T-helper 1 cell treated with Interleukin-12 subunit alpha and Interleukin-12 subunit beta and Interleukin-4 antibody, amounts not matched to agents 30 μg/mL and 1 μg/mL, for 36 hours (primary cell): ENCODE data around the gene TRAPPC14.
"Not testable (repeated sequence)": the region's sequence is repeated elsewhere in the genome, so short reads cannot be mapped to it uniquely, and the experiment has no call there.

ENCODE experiments used
- H3K27ac Mint-ChIP-seq: one replicate; pipeline ENCODE4 v1.8.0; 2021; ENCODE audit warnings: mild to moderate bottlenecking, mixed read lengths
- H3K27me3 Mint-ChIP-seq: one replicate; pipeline ENCODE4 v1.8.0; 2021; ENCODE audit warnings: low read depth, mixed read lengths
- H3K36me3 Mint-ChIP-seq: one replicate; pipeline ENCODE4 v1.8.0; 2021; ENCODE audit warnings: low read depth, mixed read lengths
- H3K4me1 Mint-ChIP-seq: one replicate; pipeline ENCODE4 v1.8.0; 2021; ENCODE audit warnings: low read depth, mixed read lengths
- H3K4me3 Mint-ChIP-seq: one replicate; pipeline ENCODE4 v1.8.0; 2021; ENCODE audit warnings: mild to moderate bottlenecking, moderate library complexity, mixed read lengths
- H3K9me3 Mint-ChIP-seq: one replicate; pipeline ENCODE4 v1.8.0; 2021; ENCODE audit warnings: mixed read lengths

The TRAPPC14 gene

GRCh38 chr7:100158229-100159098 is at the start of gene TRAPPC14:
Gene TRAPPC14 (minus strand): TSS chr7:100158723. CDS start chr7:100158499, 224 bp downstream.
- peak within 1 kb of the TSS; percentile 80 for H3K4me3 Mint-ChIP-seq
- H3K9me3 Mint-ChIP-seq, result no peaks in the 10 kb centered on the region

GRCh38 chr7:100204454-100204853 is 45.9 kb upstream of the TRAPPC14 start:
- Mint-ChIP-seq H3K36me3 (peaks cover 22% of the 10 kb centered on the region), H3K27ac (no peak overlapping the region), H3K4me3 (no peak overlapping the region), H3K27me3 (no peaks in the 10 kb centered on the region), H3K4me1 (peaks cover 25% of the 10 kb centered on the region), H3K9me3 (no peaks in the 10 kb centered on the region)

More at GRCh38 chr7:100158229-100159098, at the start of gene TRAPPC14:
- H3K4me1 Mint-ChIP-seq, result peaks cover 33% of the 10 kb centered on the region
- peak within 1 kb of the TSS; percentile 77 for H3K27ac Mint-ChIP-seq
- H3K27me3 Mint-ChIP-seq, result no peaks in the 10 kb centered on the region
- peaks cover 21% of the 10 kb centered on the region for H3K36me3 Mint-ChIP-seq

- Mint-ChIP-seq H3K27ac (no peak overlapping the region), H3K27me3 (no peaks in the 10 kb centered on the region), H3K9me3 (no peaks in the 10 kb centered on the region), H3K36me3 (peaks cover 20% of the 10 kb centered on the region), H3K4me3 (no peak overlapping the region), H3K4me1 (peaks cover 11% of the 10 kb centered on the region)
Measured at GRCh38 chr7:100200693-100201092, 42.2 kb upstream of the TRAPPC14 start.

- no peaks in the 10 kb centered on the region for H3K27me3 Mint-ChIP-seq
- no peak overlapping the region for H3K4me3 Mint-ChIP-seq
- no peaks in the 10 kb centered on the region for H3K9me3 Mint-ChIP-seq
- H3K36me3 Mint-ChIP-seq, result peaks cover 13% of the 10 kb centered on the region
- no peak overlapping the region for H3K27ac Mint-ChIP-seq
- H3K4me1 Mint-ChIP-seq, result peaks cover 10% of the 10 kb centered on the region
Measured at GRCh38 chr7:100198266-100198665, 39.7 kb upstream of the TRAPPC14 start.

GRCh38 chr7:100195901-100196322 is 37.4 kb upstream of the TRAPPC14 start:
- not testable (repeated sequence) for H3K36me3 Mint-ChIP-seq, H3K27me3 Mint-ChIP-seq, H3K9me3 Mint-ChIP-seq, H3K27ac Mint-ChIP-seq, H3K4me3 Mint-ChIP-seq
- peaks cover 14% of the 10 kb centered on the region for H3K4me1 Mint-ChIP-seq

- H3K4me1 Mint-ChIP-seq, result peaks cover 19% of the 10 kb centered on the region
Measured at GRCh38 chr7:100195222-100195621, 36.7 kb upstream of the TRAPPC14 start.

GRCh38 chr7:100192969-100193368 is 34.4 kb upstream of the TRAPPC14 start:
- H3K4me1 Mint-ChIP-seq, result peaks cover 21% of the 10 kb centered on the region
- no peaks in the 10 kb centered on the region for H3K9me3 Mint-ChIP-seq
- no peaks in the 10 kb centered on the region for H3K27me3 Mint-ChIP-seq
- H3K36me3 Mint-ChIP-seq, result peaks cover 12% of the 10 kb centered on the region
- no peak overlapping the region for H3K4me3 Mint-ChIP-seq
- H3K27ac Mint-ChIP-seq, result no peak overlapping the region

More at GRCh38 chr7:100195222-100195621, 36.7 kb upstream of the TRAPPC14 start:
- Mint-ChIP-seq H3K27ac (no peak overlapping the region), H3K27me3 (no peaks in the 10 kb centered on the region), H3K36me3 (peaks cover 12% of the 10 kb centered on the region), H3K9me3 (no peaks in the 10 kb centered on the region), H3K4me3 (no peak overlapping the region)

- H3K36me3 Mint-ChIP-seq, result peaks cover 12% of the 10 kb centered on the region
- H3K9me3 Mint-ChIP-seq, H3K27me3 Mint-ChIP-seq, H3K4me3 Mint-ChIP-seq, H3K27ac Mint-ChIP-seq: not testable (repeated sequence)
- H3K4me1 Mint-ChIP-seq, result peaks cover 21% of the 10 kb centered on the region
Measured at GRCh38 chr7:100192281-100192862, 33.8 kb upstream of the TRAPPC14 start.

GRCh38 chr7:100191775-100192174 is 33.3 kb upstream of the TRAPPC14 start:
- Mint-ChIP-seq H3K27me3 (no peaks in the 10 kb centered on the region), H3K27ac (no peak overlapping the region), H3K4me3 (no peak overlapping the region)

GRCh38 chr7:100190048-100190711 is 31.7 kb upstream of the TRAPPC14 start:
- Mint-ChIP-seq H3K36me3 (peaks cover 12% of the 10 kb centered on the region), H3K4me1 (peaks cover 21% of the 10 kb centered on the region), H3K9me3 (no peaks in the 10 kb centered on the region), H3K4me3 (no peak overlapping the region), H3K27ac (no peak overlapping the region), H3K27me3 (no peaks in the 10 kb centered on the region)

More at GRCh38 chr7:100191775-100192174, 33.3 kb upstream of the TRAPPC14 start:
- Mint-ChIP-seq H3K9me3 (no peaks in the 10 kb centered on the region), H3K4me1 (peaks cover 21% of the 10 kb centered on the region), H3K36me3 (peaks cover 12% of the 10 kb centered on the region)

- no peak overlapping the region for H3K27ac Mint-ChIP-seq
- peaks cover 18% of the 10 kb centered on the region for H3K4me1 Mint-ChIP-seq
- no peaks in the 10 kb centered on the region for H3K27me3 Mint-ChIP-seq
- no peak overlapping the region for H3K4me3 Mint-ChIP-seq
- H3K9me3 Mint-ChIP-seq, result no peaks in the 10 kb centered on the region
- peaks cover 12% of the 10 kb centered on the region for H3K36me3 Mint-ChIP-seq
Measured at GRCh38 chr7:100189061-100189460, 30.5 kb upstream of the TRAPPC14 start.

- H3K36me3 Mint-ChIP-seq, result peaks cover 9% of the 10 kb centered on the region
- H3K4me3 Mint-ChIP-seq, result no peak overlapping the region
- no peaks in the 10 kb centered on the region for H3K27me3 Mint-ChIP-seq
- H3K27ac Mint-ChIP-seq, result no peak overlapping the region
- no peaks in the 10 kb centered on the region for H3K9me3 Mint-ChIP-seq
- H3K4me1 Mint-ChIP-seq, result peaks cover 32% of the 10 kb centered on the region
Measured at GRCh38 chr7:100185726-100186125, 27.2 kb upstream of the TRAPPC14 start.

GRCh38 chr7:100183090-100183489 is 24.6 kb upstream of the TRAPPC14 start:
- H3K27ac Mint-ChIP-seq, result peak overlapping the region; percentile 65
- H3K4me1 Mint-ChIP-seq, result peaks cover 26% of the 10 kb centered on the region
- H3K36me3 Mint-ChIP-seq, H3K27me3 Mint-ChIP-seq, H3K4me3 Mint-ChIP-seq, H3K9me3 Mint-ChIP-seq: not testable (repeated sequence)

- H3K27me3 Mint-ChIP-seq, H3K36me3 Mint-ChIP-seq, H3K9me3 Mint-ChIP-seq: not testable (repeated sequence)
- H3K4me1 Mint-ChIP-seq, result peaks cover 28% of the 10 kb centered on the region
- H3K27ac Mint-ChIP-seq, result peak overlapping the region; percentile 91
- H3K4me3 Mint-ChIP-seq, result peak overlapping the region; percentile 80
Measured at GRCh38 chr7:100182616-100183015, 24.1 kb upstream of the TRAPPC14 start.
